NCI-H1694 treated with DMSO at 0.1 percent for 48 hours (cell line): Measurements from ENCODE around the gene ZP2.
"Not testable (repeated sequence)": the region's sequence is repeated elsewhere in the genome, so short reads cannot be mapped to it uniquely, and the experiment has no call there.

ENCODE experiments used
- DNase-seq: peaks from one replicate; lab custom pipeline; 2025; lab: John Stamatoyannopoulos, UW

ZP2 gene

DNA sequence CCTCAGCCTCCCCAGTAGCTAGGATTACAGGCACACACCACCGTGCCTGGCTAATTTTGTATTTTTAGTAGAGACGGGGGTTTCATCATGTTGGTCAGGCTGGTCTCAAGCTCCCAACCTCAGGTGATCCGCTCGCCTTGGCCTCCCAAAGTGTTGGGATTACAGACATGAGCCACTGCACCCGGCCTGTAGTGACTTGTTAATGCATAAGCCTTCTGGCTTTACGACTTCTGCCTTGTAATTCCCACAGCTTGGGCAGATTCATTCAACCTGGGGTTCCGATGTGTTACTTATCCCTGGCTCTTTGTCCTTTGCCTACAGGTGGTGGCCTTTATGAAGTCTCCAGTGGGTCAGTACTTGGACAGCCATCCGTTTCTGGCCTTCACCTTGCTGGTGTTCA lies 41.3 kb downstream of the ZP2 start:
- not testable (repeated sequence) for DNase-seq

DNA sequence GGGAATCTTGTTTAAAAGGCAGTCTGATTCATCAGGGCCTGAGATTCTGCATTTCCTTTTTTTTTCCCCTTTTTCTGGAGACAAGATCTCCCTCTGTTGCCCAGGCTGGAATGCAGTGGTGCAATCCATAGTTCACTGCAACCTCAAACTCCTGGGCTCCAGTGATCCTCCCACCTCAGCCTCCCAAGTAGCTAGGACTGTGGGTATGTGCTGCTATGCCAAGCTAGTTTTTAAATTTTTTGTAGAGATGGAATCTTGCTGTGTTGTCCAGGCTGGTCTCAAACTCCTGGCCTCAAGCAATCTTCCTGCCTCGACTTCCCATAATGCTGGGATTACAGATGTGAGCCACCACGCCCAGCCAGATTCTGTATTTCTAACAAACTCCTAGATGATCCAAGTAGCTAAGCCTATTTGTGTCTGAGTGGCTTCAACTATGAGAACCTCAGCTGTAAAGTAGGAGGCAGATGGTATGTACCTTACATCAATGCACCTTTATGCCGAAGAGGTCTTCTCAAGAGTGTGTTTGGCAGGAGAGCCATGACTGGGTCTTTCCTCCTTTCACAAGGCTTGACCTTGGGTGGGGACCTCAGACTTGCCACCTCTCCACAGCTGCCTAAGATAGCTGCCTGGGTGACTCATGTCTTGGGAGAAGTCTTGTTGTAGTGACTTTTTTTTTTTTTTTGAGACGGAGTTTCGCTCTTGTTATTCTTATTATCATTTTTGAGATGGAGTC lies 42.0 kb downstream of the ZP2 start:
- no peak for DNase-seq

DNA sequence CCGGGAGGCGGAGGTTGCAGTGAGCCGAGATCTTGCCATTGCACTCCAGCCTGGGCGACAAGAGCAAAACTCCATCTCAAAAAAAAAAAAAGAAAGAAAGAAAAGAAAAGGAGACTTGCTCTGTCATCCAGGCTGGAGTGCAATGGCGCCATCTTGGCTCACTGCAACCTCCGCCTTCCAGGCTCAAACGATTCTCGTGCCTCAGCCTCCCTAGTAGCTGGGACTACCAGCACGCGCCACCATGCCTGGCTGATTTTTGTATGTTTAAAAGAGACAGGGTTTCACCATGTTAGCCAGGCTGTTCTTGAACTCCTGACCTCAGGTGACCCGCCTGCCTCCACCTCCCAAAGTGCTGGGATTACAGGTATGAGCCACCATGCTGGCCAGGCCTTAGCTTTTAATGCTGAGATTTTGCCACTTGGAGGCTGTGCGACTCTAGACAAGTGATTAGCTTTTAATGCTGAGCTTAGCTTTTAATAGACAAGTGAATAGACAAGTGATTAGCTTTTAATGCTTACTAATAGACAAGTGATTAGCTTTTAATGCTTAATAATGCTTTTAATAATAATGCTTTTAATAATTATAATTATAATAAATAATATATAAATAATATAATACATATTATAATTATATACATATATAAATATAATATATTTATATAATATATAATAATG lies 43.3 kb downstream of the ZP2 start:
- DNase-seq: no peak

DNA sequence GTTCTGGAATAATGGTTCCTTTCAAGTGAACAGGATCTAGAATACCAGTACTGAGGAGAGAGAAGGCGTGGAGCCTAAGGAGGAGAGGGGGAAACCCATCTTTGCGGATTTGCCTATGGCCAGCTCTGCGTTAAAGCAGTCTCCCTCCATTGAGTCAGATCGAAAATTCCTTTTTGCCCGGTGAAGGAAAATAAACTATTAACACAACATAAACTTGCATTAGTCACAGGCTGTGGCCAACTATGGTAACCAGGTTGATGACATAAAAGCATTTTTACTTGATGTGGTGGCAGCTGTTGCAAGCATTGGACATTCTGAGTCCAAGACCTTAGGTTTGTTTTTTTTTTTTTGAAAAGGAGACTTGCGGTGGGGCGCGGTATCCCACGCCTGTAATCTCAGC lies 44.0 kb downstream of the ZP2 start:
- no peak for DNase-seq

DNA sequence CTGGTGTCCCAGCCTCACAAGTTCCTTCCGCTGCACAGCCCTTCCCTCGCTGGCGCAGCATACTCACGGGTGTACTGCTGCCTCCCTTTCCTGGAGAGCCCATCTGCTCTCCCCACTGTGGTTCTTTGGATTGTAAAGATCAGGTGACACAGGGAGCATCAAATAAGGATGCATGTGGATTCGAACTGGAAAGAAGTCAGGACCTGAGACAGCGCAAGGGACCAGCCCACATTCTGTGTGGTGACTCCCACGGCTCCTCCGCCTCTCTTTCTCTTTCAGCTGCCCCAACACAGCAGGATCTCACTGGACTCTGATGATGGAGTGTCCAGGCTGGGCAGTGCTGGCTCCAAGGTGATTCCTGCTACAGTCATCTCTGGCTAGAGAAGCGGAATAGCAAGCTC lies 44.8 kb downstream of the ZP2 start:
- DNase-seq: no peak

DNA sequence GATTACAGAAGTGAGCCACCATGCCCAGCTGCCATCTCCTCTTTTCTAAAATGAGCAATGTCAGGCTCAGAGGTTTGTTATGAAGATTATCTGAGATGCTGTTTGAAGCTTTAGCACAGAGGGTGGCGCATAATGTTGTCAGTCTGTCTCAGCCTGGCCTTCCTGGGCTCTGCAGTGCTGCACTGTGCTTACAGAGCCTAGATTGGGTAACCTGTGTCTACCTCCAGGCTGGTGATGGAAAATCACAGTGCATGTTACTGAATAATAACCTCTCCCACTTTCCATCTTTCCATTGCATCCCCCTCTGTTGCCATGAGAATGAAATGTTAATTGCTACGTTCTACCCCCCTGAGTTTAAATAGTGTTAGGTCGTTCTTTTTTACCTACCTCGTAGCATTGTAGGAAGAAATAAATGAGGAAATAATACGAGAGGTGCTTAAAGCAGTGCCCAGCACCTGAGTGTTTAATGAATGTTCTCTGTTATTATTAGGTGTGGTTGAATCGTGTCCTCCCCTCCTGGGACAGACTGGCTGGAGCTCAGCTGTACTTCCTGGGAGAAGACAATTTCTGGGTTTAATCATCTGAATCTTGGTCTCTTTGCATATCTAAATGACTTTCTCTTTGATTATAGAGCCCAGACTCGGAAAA lies 46.7 kb downstream of the ZP2 start:
- DNase-seq: no peak

DNA sequence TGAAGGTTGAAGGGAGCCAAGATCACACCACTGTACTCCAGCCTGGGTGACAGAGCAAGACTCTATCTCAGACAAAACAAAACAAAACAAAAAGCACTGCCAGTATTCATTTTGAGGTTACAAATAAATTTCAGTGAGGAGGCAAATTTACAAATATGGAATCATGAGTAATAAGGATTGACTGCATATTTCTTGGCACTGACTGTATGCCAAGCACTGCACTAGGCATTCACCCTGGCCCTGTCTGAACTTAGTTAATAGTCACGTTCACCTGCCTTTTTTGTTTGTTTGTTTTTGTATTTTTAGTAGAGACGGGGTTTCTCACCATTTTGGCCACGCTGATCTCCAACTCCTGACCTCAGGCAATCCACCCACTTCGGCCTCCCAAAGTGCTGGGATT lies 47.8 kb downstream of the ZP2 start:
- DNase-seq: no peak

DNA sequence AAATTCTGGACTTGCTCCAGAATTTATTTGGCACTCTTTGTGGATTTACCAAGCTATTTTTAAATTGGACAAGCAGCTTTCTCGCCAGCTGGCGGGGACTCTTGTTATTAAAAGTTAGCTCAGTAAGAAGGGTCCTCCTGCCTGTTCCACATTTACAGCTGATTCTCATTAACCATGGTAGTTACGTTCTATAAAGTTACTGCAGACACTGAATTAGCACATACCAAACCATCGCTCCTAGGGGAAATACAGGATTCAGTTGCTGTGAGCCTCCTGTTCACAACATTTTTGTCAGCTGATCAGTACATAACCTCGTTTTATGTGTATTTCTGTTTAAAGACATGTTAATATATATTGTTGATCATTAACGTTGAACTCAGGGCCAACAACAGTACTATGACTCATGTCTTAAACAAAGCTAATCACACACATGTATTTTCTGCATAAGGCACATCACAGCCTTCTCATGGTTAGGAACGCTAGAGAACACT lies 48.7 kb downstream of the ZP2 start:
- peak; percentile 36 for DNase-seq

DNA sequence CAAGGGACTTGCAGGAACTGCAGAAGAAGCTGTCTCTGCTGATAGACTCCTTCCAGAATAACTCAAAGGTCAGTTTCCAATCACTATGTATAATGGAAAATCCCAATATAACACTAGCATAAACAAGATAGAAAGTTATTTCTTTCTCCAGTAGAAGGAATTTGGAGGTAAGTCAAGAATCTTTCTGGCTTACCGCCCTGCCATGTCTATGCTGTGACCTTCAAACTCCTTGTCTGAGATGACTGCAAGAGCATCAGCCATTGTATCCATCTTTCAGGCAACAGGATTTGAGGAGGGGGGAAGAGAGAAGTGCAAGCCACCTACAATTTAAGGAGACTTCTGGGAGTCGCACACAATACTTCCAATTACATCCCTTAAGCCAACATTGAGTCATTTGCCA lies 50.2 kb downstream of the ZP2 start:
- DNase-seq: no peak

DNA sequence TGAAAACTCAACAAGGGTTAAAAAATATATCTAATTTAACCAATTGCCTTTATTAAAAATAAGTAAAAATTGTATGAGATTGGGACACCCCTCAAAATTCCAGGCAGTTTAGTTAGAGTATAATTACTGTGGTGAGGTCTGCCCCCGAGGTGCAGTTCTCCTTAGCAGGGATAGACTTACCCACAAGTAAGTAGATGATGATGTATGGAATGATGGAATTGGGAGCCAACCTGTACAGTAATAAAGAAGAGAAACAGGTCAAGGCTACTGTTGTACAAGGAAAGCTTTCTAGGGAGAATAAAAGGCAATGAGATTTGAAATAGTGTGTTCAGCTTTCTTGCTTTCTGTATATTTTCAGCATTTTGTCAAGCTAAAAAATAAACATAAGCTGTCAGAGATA lies 51.1 kb downstream of the ZP2 start:
- no peak for DNase-seq

DNA sequence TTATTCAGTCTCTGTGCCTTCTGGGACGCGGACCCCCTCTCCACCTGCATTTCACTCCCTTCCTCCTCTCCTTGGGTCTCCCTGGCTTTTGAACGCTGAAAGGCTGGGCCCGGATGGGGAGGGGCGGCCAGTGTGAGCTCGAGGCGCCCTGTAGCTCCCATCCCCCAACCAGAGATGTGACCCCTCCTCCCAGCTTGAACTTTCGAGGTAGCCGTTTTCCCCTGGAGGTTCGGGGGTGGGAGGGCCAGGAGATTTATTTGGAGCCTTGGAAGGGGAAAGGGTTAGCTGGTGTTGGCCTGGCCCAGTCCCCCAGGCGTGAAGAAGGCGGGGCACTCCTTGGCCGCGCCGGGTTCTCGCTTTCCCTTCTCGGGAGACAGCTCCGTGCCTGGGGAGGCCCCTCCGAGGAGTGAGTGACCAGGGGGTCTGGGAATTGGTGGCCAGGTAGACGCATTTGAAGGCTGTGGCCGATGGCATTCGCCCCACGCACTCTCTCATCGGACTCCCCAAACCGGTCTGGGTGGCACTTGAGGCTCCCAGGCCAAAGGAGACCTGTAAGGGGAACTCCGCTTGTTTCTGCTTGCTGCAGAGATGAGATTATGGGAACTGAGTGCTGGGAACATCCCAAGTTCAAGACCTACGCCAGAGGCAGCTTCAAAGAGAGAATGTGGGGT lies 52.0 kb downstream of the ZP2 start:
- no peak for DNase-seq

DNA sequence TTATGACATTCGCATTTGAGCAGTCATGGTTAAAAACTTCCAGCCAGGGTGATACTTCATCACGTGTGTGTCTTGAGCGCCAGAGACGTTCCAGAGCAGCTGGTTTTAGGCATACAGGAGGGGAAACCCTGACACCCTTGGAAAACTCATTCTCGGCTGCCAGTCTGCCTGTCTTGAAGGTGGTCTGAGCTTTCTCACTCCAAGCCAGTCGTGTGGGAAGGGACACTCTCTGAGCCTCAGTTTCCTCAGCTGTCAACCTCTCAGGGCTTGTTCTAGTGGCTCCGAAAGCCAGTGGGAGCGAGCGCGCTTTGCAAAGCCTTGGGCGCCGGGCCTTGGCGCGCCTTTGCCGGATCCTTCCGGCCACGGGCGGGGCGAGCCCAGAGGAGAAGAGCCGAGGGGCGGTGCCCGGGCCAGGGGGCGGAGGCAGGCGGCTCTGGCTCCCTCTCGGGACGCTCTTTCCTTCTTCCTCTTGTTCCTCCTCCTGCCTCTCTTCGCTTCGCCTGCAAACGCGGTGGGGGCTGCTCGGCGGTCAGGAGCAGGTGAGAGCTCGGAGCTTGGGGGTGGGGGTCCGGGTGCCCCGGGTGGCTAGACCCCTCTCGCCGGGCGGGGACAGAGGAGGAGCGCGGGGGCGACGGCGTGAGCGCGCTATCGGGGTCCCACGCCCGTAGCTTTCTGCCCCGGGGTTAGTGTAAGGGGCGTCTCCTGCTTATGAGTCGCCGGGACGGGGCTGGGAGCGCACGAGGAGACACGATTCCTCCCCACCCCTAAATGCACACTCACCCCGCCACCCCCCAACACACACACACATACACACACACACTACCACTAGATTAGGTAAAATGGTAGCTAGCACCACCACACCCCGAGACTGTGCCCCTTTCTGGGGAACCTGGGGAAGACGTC lies 52.9 kb downstream of the ZP2 start, which contains the start of gene LDAF1:
Gene LDAF1, plus strand, starts transcription at position 467 of the 903 bp plus-strand sequence. CDS start 2,509 bp downstream, outside the sequence.
- DNase-seq: peak; percentile 4

DNA sequence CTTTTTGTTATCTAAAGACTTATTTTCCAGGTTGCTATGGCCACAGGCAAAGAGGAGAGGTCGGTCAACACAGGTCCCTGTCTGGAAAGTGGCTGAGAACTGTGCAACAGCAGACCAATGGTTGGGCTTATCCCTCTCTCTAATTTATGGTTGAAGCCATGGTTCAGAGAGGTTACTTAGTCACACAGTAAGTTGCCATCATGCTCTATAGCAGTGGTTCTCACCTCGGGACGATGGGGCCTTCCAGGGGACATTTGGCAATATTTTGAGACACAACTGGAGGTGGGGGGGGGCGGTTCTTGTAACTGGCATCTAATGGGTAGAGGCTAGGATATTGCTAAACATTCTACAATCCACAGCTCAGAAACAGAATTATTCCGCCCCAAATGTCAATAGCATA lies 53.7 kb downstream of the ZP2 start:
- no peak for DNase-seq

DNA sequence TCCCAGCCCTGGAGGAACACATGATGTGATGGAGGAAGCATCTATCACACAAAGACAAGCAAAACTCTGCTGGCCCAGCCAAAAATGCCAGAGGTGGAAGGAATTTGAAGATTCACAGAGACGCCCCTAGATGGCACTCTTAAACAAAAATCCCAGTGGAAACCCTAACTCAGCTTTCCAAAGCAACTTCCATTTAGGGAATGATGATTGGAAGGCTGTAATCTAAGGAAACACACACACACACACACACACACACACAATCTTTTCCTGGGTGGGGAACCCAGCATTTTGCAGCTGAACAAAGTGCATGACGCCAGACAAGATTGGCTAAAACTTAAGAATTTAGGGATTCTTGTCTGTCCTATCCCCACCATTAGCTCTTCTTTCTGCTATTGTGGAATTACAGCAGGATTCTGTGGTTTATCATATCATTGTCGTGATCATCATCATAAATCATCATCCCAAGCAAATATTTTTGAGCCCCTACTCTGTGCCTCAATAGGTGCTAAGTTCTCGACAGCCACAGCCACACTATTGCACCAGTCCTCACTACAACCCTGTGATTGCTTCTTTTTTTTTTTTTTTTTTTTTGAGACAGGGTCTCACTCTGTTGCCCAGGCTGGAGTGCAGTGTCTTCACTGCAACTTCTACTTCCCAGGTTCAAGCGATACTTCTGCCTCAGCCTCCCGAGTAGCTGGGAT lies 54.5 kb downstream of the ZP2 start:
- peak; percentile 40 for DNase-seq

DNA sequence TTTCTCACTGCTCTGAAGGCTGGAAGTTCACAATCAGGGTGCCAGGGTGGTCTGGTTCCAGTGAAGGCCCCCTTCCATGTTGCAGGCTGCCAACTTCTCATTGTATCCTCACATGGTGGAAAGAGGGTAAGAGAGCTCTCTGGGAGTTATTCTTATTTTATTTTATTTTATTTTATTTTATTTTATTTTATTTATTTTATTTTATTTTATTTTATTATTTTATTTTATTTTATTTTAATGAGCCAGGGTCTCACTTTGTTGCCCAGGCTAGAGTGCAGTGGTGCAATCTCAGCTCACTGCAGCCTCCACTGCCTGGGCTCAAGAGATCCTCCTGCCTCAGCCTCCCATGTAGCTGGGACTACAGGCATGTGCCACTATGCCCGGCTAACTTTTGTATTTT lies 55.4 kb downstream of the ZP2 start:
- DNase-seq: not testable (repeated sequence)

DNA sequence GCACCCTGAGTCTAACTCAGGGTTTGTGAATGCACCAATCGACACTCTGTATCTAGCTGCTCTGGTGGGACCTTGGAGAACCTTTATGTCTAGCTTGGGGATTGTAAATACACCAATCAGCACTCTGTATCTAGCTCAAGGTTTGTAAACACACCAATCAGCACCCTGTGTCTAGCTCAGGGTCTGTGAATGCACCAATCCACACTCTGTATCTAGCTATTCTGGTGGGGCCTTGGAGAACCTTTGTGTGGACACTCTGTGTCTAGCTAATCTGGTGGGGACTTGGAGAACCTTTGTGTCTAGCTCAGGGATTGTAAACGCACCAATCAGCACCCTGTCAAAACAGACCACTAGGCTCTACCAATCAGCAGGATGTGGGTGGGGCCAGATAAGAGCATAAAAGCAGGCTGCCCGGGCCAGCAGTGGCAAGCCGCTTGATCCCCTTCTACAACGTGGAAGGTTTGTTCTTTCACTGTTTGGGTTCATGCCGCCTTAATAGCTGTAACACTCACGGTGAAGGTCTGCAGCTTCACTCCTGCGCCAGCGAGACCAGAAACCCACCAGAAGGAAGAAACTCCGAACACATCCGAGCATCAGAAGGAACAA lies 58.1 kb downstream of the ZP2 start:
- not testable (repeated sequence) for DNase-seq

DNA sequence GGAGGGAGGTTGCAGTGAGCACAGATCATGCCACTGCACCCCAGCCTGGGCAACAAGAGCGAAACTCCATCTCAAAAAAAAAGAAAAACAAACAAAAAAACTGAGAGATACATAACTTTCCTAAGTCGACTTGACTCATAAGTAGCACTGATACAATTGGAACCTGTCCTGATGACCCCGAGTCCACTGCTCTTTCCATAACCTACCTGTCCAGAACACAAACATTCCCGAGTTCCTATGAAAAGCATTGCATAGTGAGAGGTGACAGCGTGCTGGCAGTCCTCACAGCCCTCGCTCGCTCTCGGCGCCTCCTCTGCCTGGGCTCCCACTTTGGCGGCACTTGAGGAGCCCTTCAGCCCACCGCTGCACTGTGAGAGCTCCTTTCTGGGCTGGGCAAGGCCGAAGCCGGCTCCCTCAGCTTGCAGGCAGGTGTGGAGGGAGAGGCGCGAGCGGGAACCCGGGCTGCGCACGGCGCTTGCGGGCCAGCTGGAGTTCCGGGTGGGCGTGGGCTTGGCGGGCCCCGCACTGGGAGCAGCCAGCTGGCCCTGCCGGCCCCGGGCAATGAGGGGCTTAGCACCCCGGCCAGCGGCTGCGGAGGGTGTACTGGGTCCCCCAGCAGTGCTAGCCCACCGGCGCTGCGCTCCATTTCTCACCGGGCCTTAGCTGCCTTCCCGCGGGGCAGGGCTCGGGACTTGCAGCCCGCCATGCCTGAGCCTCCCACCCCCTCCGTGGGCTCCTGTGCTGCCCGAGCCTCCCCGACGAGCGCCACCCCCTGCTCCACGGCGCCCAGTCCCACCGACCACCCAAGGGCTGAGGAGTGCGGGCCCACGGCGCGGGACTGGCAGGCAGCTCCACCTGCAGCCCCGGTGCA lies 59.0 kb downstream of the ZP2 start:
- not testable (repeated sequence) for DNase-seq

DNA sequence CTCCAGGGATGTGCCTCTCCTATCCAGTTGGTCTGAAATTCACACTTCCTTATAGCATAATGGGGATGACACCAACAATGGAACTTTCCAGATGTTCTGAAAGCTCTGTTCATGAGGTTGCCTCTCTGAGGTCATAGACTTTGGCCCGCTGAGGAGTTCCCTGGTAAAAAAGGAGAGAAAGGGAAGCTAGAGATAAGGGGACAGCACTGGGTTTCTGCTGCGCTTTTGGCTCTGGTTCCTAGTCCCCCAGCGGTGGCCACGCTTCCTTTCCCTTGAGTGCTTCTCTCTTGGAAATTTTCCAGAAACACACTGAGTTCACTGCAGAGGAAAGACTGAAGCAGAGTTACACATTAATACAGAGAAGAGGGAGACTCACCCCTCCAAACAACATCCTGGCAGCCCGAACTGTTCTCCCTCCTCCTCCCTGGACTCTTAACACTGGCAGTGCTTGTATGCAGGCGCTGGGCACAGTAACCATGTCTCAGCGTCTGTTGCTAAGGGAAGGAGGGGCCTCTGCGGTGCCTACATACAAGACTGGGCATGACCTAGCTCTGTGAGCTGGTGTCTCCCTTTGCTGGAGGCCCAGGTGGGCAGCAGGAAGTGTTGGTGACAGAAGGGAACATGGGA lies 60.9 kb downstream of the ZP2 start, which contains the start of gene DNAH3:
Gene DNAH3, minus strand, starts transcription at position 472 of the 627 bp plus-strand sequence. CDS start 527 bp downstream, outside the sequence.
- DNase-seq: peak; percentile 9
